Activated CD4-positive, alpha-beta T cell treated with anti-CD3 and anti-CD28 coated beads for 24 hours (primary cell): Measurements from ENCODE around the gene CDK4.
A peak's percentile ranks its signal among the peaks of the same experiment; 100 is the strongest.

Experiments
- DNase-seq, 2 donors: peaks; one replicate each; pipeline ENCODE4 v3.0.0-alpha.2; 2020; ENCODE audit warnings: low read depth in 2 of 2

CDK4 gene

DNA sequence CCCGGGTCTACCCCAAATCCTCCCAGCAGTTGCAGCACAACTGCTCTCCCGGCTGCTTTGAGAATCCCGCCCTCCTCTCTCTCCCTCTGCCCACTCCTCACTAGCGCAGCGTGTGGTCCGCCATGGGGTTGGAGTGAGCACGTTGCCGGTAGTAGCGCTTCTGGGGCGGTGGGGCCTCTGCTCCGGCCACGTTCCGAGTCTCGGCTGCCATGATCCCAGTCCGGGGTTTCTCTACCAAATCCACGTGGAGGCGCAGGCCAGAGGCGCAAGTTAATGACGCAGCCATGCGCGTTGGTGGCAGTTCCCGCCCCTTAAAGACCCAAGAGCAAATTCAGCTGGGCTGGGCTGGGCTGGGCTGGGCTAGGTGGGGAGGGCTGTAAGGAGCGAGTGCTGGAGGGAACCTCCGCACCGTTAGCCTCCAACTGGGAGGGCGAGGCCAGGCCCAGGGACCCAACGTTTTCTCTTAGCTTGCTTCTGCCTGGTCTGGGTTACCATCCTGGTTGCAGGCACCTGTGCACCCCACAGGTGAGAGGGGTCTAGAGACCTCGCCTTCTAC lies 19.8 kb upstream of the CDK4 start, which contains the start of gene METTL1:
Gene METTL1 (minus strand): TSS at position 233 of the 556 bp plus-strand sequence. CDS start 22 bp downstream, at position 211.
- DNase-seq = peak; percentile 86 to 90

- peak; percentile 89 to 90 for DNase-seq
Observed at GRCh38 chr12:57771236-57771872, 19.2 kb upstream of the CDK4 start.

DNA sequence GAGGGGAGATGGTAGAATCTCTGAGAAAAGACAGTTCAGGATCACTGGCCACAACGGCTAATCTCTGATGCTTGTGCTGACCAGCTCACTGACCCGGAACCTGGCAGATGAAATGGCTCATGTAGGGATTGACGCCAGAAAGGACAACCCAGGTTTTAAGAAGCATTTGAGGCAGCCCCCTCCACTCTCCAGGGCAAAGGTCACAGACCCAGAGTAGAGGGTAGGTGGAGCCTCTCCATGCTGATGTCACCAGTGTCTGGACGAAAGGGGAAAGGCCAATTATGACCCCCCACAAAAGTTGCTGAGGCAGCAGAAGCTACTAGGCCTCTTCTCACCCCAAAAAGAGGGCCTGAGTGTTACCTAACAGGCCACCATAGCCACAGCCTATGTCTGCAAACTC lies 18.6 kb upstream of the CDK4 start:
- no peak for DNase-seq

DNA sequence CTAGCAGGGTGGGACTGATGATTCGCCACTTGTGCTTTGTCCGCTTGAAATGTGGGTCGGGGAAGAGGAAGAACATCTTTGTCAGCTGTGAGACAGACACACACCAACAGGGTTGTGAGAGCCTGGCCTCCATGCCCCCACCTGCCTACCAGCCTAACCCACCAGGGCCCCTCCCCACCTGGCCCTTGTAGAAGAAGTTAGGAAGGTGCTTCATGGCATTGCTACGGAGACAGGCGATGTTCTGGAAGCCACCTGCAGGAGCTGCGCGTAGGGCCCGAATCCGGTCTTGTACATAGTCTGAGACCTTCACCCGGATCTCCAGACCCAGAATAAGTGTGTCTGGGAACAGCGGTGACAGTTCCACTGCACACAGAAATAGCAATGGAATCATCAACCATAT lies 17.5 kb upstream of the CDK4 start:
- no peak for DNase-seq

GRCh38 chr12:57767876-57768275 lies 15.8 kb upstream of the CDK4 start:
- DNase-seq = no peak

GRCh38 chr12:57767305-57767698 lies 15.2 kb upstream of the CDK4 start:
- no peak for DNase-seq

DNA sequence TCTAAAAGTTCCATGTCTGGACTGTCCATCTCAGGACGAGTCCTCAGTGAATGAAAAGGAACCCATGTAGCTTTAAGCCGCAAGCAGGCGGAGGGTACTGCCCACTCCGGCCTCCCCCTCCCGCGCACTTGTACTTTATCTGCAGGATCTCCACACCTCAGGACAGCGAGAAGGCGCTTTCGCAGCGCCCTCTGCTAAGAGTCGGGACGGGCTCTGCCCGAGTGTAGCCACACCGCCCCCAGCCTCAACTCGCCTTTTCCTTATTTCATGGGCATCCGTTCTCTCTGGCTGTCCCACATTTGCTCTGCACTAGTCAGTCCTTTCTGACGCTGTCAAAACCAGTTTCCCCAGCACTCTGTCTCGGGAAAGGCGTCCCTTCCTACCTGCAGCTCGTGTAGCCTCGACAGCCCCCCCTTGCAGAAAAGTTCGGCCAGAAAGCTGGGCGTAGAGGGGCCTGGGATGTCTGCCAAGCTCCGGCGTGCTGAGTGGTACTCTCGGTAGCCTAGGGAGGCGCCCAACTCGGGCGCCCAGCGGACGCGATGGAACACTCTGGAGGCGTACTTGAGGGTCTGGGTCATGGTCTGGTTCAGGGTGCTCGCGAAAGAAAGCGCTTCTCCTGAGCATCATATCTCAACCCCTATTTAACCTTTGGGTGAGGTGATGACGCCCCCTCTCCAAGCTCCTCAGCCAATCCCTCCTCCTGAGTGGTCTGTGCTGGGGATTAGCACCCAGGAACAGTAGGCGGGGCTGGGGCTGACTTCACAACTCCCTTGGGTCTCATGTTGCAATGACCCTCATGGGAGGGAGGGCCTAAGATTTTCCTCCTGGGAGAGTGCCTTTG lies 14.6 kb upstream of the CDK4 start, which contains the start of gene CYP27B1:
Gene CYP27B1 (minus strand): TSS at position 615 of the 841 bp plus-strand sequence. CDS start 37 bp downstream, at position 578.
- DNase-seq = no peak

- DNase-seq = no peak
Observed at GRCh38 chr12:57765698-57766463, 13.8 kb upstream of the CDK4 start.

DNA sequence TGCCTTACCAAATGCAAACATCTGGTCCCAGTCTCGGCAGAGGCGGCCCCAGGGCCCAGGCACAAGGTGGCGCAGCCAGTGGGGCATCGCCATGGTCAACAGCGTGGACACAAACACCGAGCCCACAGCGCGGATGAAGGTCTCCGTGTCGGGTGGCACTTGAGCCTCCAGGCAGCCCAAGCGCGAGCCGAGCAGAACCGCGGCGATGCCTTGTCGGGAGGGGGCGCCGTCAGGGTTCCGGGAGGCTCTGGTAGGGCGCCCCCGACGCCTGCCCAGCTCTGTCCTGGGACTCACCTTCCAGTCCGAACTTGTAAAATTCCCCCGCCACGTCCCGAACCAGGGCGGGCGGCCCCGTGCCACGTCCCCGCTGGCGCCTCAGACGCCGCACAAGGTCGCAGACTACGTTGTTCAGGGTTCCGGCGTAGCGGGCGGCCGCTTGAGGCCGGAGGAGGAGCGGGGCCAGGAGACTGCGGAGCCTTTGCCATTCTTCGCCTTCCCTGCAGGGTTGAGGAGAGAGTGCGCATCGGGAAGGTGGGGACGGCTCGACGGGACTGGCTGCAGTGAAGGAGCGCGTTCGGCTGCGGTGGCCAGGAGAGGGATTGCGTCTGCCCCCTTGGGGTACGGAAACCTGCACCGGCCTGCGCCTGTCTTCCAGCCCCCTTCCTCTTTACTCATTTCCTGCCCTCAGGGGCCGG lies 13.0 kb upstream of the CDK4 start:
- peak in 1 of 2 donors; percentile 52 for DNase-seq

- no peak for DNase-seq
Observed at GRCh38 chr12:57764662-57765002, 12.5 kb upstream of the CDK4 start.

DNA sequence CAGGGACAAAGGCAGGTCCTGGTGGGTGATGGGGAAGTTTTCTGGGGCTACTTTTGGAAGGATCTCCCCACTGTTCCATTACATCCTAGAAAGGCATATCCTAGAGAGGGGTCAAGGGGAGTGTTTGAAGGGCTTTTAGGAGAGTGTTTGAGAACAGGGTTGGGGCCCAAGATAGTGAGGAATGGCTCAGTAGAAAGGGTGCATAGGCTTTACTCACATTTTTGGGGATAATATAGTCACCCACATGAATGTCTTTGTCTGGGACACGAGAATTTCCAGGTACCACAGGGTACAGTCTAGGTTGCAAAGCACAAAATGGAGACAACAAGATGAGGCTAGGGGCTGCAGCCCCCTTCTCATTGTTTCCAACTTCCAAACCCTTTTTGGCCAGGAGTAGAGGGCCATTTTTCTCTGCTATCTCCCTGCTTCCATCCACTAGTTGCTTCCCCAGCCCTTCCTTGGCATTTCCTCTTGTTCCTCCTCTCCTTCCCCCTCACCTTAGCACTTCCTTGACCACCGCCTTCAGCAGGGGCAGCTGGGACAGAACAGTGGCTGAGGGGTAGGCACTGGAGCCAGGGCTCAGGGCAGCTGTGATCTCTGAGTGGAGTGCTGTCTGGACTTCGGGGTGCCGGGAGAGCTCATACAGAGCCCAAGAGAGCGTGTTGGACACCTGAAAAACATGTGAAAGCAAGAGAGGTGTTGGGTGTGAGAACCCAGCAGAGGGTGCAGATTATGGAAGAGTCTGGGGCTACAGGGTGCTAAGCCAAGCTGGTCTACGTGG lies 12.0 kb upstream of the CDK4 start:
- no peak for DNase-seq

DNA sequence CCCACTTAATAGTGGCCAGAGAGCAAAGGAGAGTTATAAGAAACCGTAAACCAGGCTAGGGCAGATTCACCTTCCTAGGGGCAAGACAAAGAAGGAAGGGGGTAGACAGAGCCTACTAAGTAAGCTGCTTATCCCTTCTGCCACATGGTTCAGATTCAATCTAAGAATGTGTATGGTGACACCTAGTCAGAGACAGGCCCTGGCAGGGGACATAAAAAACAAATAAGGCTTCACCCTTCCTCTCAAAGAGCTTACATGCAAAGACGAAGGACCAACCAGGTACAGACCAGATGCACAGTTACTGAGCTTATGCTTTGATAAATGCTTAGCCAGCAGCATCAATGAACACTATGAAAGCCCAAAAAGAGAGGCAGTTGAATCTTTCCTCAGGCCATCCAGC lies 10.4 kb upstream of the CDK4 start:
- DNase-seq = no peak

- DNase-seq = no peak
Observed at GRCh38 chr12:57761391-57761998, 9.4 kb upstream of the CDK4 start.

DNA sequence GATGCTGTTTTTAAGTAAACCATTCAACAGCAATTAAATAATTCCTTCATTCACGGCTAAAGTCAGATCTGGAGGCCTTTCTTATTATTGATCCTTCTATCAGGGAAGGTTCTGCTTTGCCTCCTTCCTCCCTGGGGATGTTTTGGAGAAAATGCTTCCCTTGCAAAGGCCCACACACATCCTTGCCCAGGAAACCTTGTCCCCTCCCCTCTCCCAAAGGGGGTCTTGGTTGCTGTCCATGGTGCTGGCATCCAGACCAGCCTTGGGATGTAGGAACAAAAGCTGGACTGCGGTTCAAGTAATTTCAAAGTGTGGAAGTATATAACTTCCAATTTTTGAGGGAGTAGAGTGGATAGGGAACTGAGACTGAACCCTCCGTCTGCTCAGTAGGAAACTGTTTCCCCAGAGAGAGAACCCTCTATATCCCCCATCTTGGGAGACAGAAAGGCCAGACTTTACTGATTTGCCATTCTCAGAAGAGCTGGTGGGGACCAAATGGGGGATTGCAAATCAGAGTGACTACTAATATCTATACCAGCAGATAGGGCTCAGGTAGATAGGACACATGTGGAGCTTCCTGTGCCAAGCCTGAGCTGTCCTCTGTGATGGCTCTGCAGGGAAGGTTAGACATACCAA lies 8.4 kb upstream of the CDK4 start:
- no peak for DNase-seq

DNA sequence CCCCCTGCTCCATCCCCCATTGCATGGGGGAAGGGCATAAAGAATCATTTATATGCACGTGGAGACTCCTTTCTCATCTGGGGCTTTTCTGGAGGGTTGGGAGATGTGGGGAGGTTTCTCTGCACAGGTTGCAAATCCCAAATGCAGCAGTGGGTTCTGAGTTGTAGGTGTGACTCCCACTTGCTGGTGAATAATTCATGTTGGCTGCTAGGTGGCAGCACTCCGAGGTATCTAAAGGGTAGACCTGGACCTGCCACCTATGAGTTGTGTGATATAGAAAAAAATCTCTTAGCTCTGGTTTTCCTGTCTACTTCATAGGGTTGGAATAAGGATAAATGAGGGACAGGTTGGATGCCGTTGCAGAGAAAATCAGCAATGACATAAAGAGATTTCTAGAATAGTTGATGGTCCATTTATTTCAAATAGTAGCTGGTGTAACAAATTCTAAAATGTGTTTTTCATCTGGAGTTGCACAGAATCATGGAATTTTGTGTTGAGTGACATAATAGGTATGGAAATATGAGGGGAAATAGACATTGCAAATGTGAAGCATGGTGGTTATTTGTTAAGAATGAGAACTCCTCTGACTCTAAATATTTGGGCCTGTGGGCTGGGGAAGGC lies 7.4 kb upstream of the CDK4 start:
- DNase-seq = no peak

DNA sequence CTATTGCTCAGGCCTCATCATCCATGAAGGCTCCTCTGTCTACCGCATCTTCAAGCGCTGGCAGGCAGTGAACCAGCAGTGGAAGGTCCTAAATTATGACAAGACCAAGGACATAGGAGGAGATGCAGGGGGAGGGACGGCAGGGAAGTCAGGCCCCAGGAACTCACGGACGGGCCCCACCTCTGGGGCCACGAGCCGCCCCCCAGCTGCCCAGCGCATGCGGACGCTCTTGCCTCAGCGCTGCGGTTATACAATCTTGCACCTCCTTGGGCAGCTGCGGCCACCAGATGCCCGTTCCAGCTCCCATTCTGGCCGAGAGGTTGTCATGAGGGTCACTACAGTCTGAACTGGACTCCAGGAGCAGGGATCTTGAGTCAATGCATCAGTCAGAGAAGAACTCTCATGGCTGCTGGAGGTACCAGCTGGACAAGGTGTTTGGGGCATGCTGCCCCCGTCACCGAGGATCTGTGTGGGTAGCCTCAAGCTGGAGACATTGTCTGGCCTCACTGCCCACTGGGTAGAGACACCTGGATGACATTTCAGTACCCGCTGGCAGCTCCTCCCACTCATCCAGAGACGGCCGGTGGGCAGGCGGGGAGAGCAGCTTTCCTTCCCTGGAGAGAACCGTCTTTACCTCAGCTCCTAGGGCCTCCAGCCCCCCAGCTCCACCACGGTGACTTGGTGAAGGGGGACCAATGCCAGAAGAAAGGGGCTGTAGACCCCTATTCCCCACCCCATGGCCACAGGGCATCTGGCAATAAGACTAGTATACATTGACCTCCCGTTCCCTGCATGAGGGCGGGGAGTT lies 6.6 kb upstream of the CDK4 start:
- DNase-seq = no peak

GRCh38 chr12:57757771-57758170 lies 5.7 kb upstream of the CDK4 start:
- no peak for DNase-seq
